ENCODE results near the gene DTD1.

The DTD1 gene

GRCh38 chr20:18671203-18671710 is 83.4 kb downstream of the DTD1 start:
- DNase-seq, result no peak
- Histone ChIP-seq H3K4me1 (no peaks in the 10 kb centered on the region), H3K36me3 (no peaks in the 10 kb centered on the region), H3K27me3 (no peaks in the 10 kb centered on the region), H3K4me3 (no peak overlapping the region), H3K27ac (no peak overlapping the region), H3K9me3 (no peaks in the 10 kb centered on the region)
- TF ChIP-seq CTCF (IDR thresholded peaks at IDR 0.05), result no peak
- intact Hi-C loops (cut with DNase I; ENCODE audit: low total_unique reads), result no loop called here

- DNase-seq, result no peak
- no peak for TF ChIP-seq CTCF (IDR thresholded peaks at IDR 0.05)
- Histone ChIP-seq H3K27ac (no peak overlapping the region), H3K27me3 (no peaks in the 10 kb centered on the region), H3K36me3 (no peaks in the 10 kb centered on the region), H3K4me3 (no peak overlapping the region), H3K9me3 (no peaks in the 10 kb centered on the region), H3K4me1 (no peaks in the 10 kb centered on the region)
- intact Hi-C loops (cut with DNase I; ENCODE audit: low total_unique reads), result no loop called here
Measured at GRCh38 chr20:18672834-18673233, 85.0 kb downstream of the DTD1 start.

DNA sequence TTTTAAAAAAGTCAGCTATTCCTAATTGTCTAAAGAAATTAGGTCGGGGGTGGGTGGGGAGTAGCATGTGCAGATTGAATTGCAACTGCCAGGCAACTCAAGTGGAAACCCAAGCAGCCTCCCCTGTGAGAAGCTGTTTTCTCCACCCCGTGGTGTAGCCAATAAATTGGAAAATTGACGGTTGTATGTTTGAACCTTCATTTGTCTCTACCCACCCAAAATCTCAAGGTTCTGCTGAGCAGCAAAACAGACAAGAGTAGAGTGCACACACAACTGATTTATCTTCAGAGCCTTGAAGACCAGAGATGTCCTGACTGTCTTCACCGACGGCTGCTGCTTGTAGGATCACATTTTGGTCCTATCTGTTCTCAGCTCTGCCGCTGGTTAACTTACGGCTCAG is 88.5 kb downstream of the DTD1 start:
- no peak overlapping the region for H3K27ac ChIP-seq
- no peak for DNase-seq
- H3K4me1 ChIP-seq, result no peaks in the 10 kb centered on the region
- TF ChIP-seq CTCF (IDR thresholded peaks at IDR 0.05), result no peak
- no peaks in the 10 kb centered on the region for H3K9me3 ChIP-seq
- no peaks in the 10 kb centered on the region for H3K36me3 ChIP-seq
- no peak overlapping the region for H3K4me3 ChIP-seq
- H3K27me3 ChIP-seq, result no peaks in the 10 kb centered on the region
- intact Hi-C loops (cut with DNase I; ENCODE audit: low total_unique reads), result no loop called here

DNA sequence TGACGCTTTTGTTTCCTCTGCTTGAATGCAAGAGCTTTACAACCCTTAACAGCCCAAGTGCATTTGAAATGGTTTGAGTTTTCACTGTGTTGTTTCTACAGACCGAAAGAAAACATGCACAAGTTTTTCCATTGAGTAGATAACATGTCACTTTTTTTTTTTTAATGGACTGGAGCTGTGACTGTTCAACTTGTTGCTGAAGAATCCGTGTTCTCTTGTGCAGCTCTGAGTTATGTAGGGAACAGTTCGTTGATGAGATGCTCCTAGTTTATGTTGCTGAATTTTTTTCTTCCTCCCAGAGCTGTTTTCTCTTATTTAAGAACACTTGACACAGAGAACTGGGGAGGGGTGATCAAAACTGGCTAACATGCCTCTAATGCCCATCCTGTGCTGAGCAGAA is 89.3 kb downstream of the DTD1 start:
- Histone ChIP-seq H3K4me1 (no peaks in the 10 kb centered on the region), H3K27ac (no peak overlapping the region), H3K27me3 (no peaks in the 10 kb centered on the region), H3K9me3 (no peaks in the 10 kb centered on the region), H3K36me3 (no peaks in the 10 kb centered on the region), H3K4me3 (no peak overlapping the region)
- DNase-seq, result no peak
- intact Hi-C loops (cut with DNase I; ENCODE audit: low total_unique reads), result no loop called here
- TF ChIP-seq CTCF (IDR thresholded peaks at IDR 0.05), result no peak

GRCh38 chr20:18678549-18679419 is 90.9 kb downstream of the DTD1 start:
- TF ChIP-seq CTCF (IDR thresholded peaks at IDR 0.05), result no peak
- Histone ChIP-seq H3K36me3 (no peaks in the 10 kb centered on the region), H3K27me3 (no peaks in the 10 kb centered on the region), H3K4me3 (no peak overlapping the region), H3K4me1 (no peaks in the 10 kb centered on the region), H3K9me3 (no peaks in the 10 kb centered on the region), H3K27ac (no peak overlapping the region)
- intact Hi-C loops (cut with DNase I; ENCODE audit: low total_unique reads), result no loop called here
- DNase-seq, result no peak

Data from tibial artery (tissue), 4 donors.